Endothelial cell of hepatic sinusoid (primary cell): ENCODE measurements around the gene LRRIQ3.
"Not testable (repeated sequence)": the region's sequence is repeated elsewhere in the genome, so short reads cannot be mapped to it uniquely, and the experiment has no call there.

ENCODE experiments used
- in situ Hi-C: cut with HindIII; loops from 2 replicates; pipeline ENCODE4 v1.10.0; 2017; ENCODE audit warnings: low sequenced_read_pairs

Gene LRRIQ3

GRCh38 chr1:74117370-74117769, 80.6 kb downstream of the LRRIQ3 start:
- in situ Hi-C loops = not testable (repeated sequence)

GRCh38 chr1:74113333-74113732, 84.6 kb downstream of the LRRIQ3 start:
- in situ Hi-C loops = no loop called here

GRCh38 chr1:74107394-74107793, 90.6 kb downstream of the LRRIQ3 start:
- in situ Hi-C loops = no loop called here

- in situ Hi-C loops = no loop called here
Observed at GRCh38 chr1:74091371-74091770, 106.6 kb downstream of the LRRIQ3 start.

- in situ Hi-C loops = no loop called here
Observed at GRCh38 chr1:74083128-74083527, 114.8 kb downstream of the LRRIQ3 start.

GRCh38 chr1:74065081-74065480, 132.9 kb downstream of the LRRIQ3 start:
- in situ Hi-C loops = no loop called here

- in situ Hi-C loops = no loop called here
Observed at GRCh38 chr1:74057719-74058118, 140.3 kb downstream of the LRRIQ3 start.

- in situ Hi-C loops = no loop called here
Observed at GRCh38 chr1:74053407-74053806, 144.6 kb downstream of the LRRIQ3 start.

- in situ Hi-C loops = no loop called here
Observed at GRCh38 chr1:74050386-74050785, 147.6 kb downstream of the LRRIQ3 start.

- in situ Hi-C loops = no loop called here
Observed at GRCh38 chr1:74038042-74038441, 159.9 kb downstream of the LRRIQ3 start.

GRCh38 chr1:74012583-74012982, 185.4 kb downstream of the LRRIQ3 start:
- in situ Hi-C loops = no loop called here

GRCh38 chr1:74011736-74012135, 186.2 kb downstream of the LRRIQ3 start:
- in situ Hi-C loops = no loop called here

- in situ Hi-C loops = no loop called here
Observed at GRCh38 chr1:74010206-74010605, 187.8 kb downstream of the LRRIQ3 start.

- in situ Hi-C loops = no loop called here
Observed at GRCh38 chr1:74005533-74005932, 192.4 kb downstream of the LRRIQ3 start.

GRCh38 chr1:74003806-74004205, 194.2 kb downstream of the LRRIQ3 start:
- in situ Hi-C loops = no loop called here

- in situ Hi-C loops = no loop called here
Observed at GRCh38 chr1:73998348-73998959, 199.5 kb downstream of the LRRIQ3 start.

GRCh38 chr1:73980324-73981040, 217.5 kb downstream of the LRRIQ3 start:
- in situ Hi-C loops = no loop called here

GRCh38 chr1:73979684-73980083, 218.3 kb downstream of the LRRIQ3 start:
- in situ Hi-C loops = no loop called here

GRCh38 chr1:73978964-73979363, 219.0 kb downstream of the LRRIQ3 start:
- in situ Hi-C loops = no loop called here
